AG04449 (cell line): ENCODE measurements around the gene EXO1.
A peak's percentile ranks its signal among the peaks of the same experiment; 100 is the strongest.

Source experiments
- CTCF ChIA-PET: fragments of 350-600 bp; formaldehyde crosslinking; extraction: SDS; loops from one replicate; lab custom pipeline; 2021; ENCODE audit warnings: antibody characterized with exemption; lab: Yijun Ruan, JAX
- POLR2A ChIA-PET: fragments of 400-600, 350-600 bp; formaldehyde crosslinking; extraction: SDS; loops from one replicate; lab custom pipeline; 2020; ENCODE audit warnings: antibody characterized with exemption, inconsistent platforms; lab: Yijun Ruan, JAX
- DNase-seq: peaks from one replicate; pipeline ENCODE4 v3.0.0-alpha.2; 2010; ENCODE audit warnings: low read depth, low spot score
- H3K4me3 ChIP-seq: 2 replicates; pipeline ENCODE4 v1.5.1; 2011; ENCODE audit warnings: low read depth, mild to moderate bottlenecking, control low read depth, low read length
- CTCF ChIP-seq: IDR thresholded peaks from one replicate; pipeline ENCODE4 v1.5.1; 2011; ENCODE audit warnings: mild to moderate bottlenecking, moderate library complexity, low read length, control low read depth, inconsistent platforms; ENCODE audit not compliant: insufficient read depth; ENCODE audit errors: missing control alignments

The EXO1 gene

GRCh38 chr1:241828463-241829021, 19.5 kb upstream of the EXO1 start:
- TF ChIP-seq CTCF: no peak
- ChIA-PET CTCF (interaction anchor here (1.0 to 1.5 kb wide), 2 partner anchors 217 to 296 kb away, joined by 3 to 10 read pairs; partner anchors contain the start of gene KMO), POLR2A (interaction anchor here (0.8 kb wide), 1 partner anchor 11 kb away, joined by 4 read pairs; no protein-coding TSS in a partner anchor)
- no peak for DNase-seq
- H3K4me3 ChIP-seq: no peak overlapping the region

GRCh38 chr1:241829468-241829867, 18.5 kb upstream of the EXO1 start:
- CTCF ChIA-PET: interaction anchor here (1.0 to 1.5 kb wide), 3 partner anchors 203 to 297 kb away, joined by 3 to 10 read pairs (median 5); partner anchors contain the start of gene KMO
- TF ChIP-seq CTCF: no peak
- no peak overlapping the region for H3K4me3 ChIP-seq
- no peak for DNase-seq
- POLR2A ChIA-PET: no interaction called here

GRCh38 chr1:241834733-241835377, 13.1 kb upstream of the EXO1 start:
- peak; percentile 64 for TF ChIP-seq CTCF
- no peak for DNase-seq
- CTCF ChIA-PET: interaction anchor here (0.6 to 4.4 kb wide), 21 partner anchors 9 to 325 kb away, joined by 3 to 73 read pairs (median 4); partner anchors contain the start of genes CHML, EXO1, KMO and OPN3
- POLR2A ChIA-PET: no interaction called here
- no peak overlapping the region for H3K4me3 ChIP-seq

GRCh38 chr1:241836941-241837340, 11.1 kb upstream of the EXO1 start:
- ChIA-PET CTCF (interaction anchor here (0.9 to 4.7 kb wide), 3 partner anchors 10 to 311 kb away, joined by 3 to 46 read pairs (median 3); no protein-coding TSS in a partner anchor), POLR2A (no interaction called here)
- TF ChIP-seq CTCF: no peak
- H3K4me3 ChIP-seq: no peak overlapping the region
- no peak for DNase-seq

- ChIA-PET POLR2A (interaction anchor here (1.0 to 1.3 kb wide), 2 partner anchors 10 to 20 kb away, joined by 4 to 5 read pairs; partner anchors contain the start of gene EXO1), CTCF (interaction anchor here (1.0 to 4.7 kb wide), 4 partner anchors 10 to 312 kb away, joined by 3 to 46 read pairs (median 6); partner anchors contain the start of genes EXO1 and MAP1LC3C)
- H3K4me3 ChIP-seq: no peak overlapping the region
- no peak for TF ChIP-seq CTCF
- DNase-seq: no peak
Observed at GRCh38 chr1:241837416-241837815, 10.6 kb upstream of the EXO1 start.

- POLR2A ChIA-PET: interaction anchor here (0.6 to 1.3 kb wide), 3 partner anchors 10 to 230 kb away, joined by 3 to 5 read pairs (median 4); partner anchors contain the start of gene EXO1
- peak; percentile 83 for DNase-seq
- H3K4me3 ChIP-seq: no peak overlapping the region
- no peak for TF ChIP-seq CTCF
- CTCF ChIA-PET: interaction anchor here (0.6 to 4.7 kb wide), 4 partner anchors 9 to 326 kb away, joined by 3 to 46 read pairs (median 6); partner anchors contain the start of genes EXO1 and MAP1LC3C
Observed at GRCh38 chr1:241837901-241838300, 10.1 kb upstream of the EXO1 start.
